T-helper 17 cell (primary cell): Measurements from ENCODE around the gene ZNF439. TPM values are rescaled to one million over a fixed set of nuclear protein-coding genes. Genes with fewer than 3 reads are reported as not detected.
A peak's percentile ranks its signal among the peaks of the same experiment; 100 is the strongest.
"Not testable (repeated sequence)": the region's sequence is repeated elsewhere in the genome, so short reads cannot be mapped to it uniquely, and the experiment has no call there.

ENCODE experiments used
- ATAC-seq: fragments of 150-1000 bp; cut with Tn5 transposase; 2 replicates; pipeline ENCODE4 v1.10.0; 2021; ENCODE audit warnings: mild to moderate bottlenecking, moderate library complexity
- DNase-seq, 3 donors: peaks; one replicate each; pipeline versions ENCODE4 v3.0.0 to v3.0.0-alpha.2; 2020 to 2021
- H3K9me3 ChIP-seq: one replicate; pipeline ENCODE4 v1.7.0; 2013; ENCODE audit warnings: low read length, mild to moderate bottlenecking; ENCODE audit not compliant: control insufficient read depth, poor library complexity, severe bottlenecking
- H3K27ac Mint-ChIP-seq: one replicate; pipeline ENCODE4 v1.8.0; 2022; ENCODE audit warnings: mild to moderate bottlenecking, moderate library complexity, mixed read lengths
- H3K27me3 Mint-ChIP-seq: one replicate; pipeline ENCODE4 v1.8.0; 2022; ENCODE audit warnings: mixed read lengths
- H3K36me3 Mint-ChIP-seq: one replicate; pipeline ENCODE4 v1.8.0; 2022; ENCODE audit warnings: low read depth, mixed read lengths
- H3K4me1 Mint-ChIP-seq: one replicate; pipeline ENCODE4 v1.8.0; 2022; ENCODE audit warnings: mild to moderate bottlenecking, mixed read lengths
- H3K4me3 Mint-ChIP-seq: one replicate; pipeline ENCODE4 v1.8.0; 2022; ENCODE audit warnings: mild to moderate bottlenecking, moderate library complexity, mixed read lengths
- total RNA-seq, 4 donors: library from RNA in 2 of 4; stranded (reverse) in 2 of 4; gene quantifications; one replicate each; pipeline ENCODE4 v1.2.3 and lab custom pipeline; 2022 to 2026

The ZNF439 gene
- 1 to 10 TPM; 4.5 to 8.4 TPM for total RNA-seq
- total RNA-seq (lab: John Stamatoyannopoulos, UW) = 5.6 to 12.1 reads per million in 2 donors

GRCh38 chr19:11848594-11849469 is at the start of gene ZNF439:
Gene ZNF439, plus strand, starts transcription at chr19:11848726. Its CDS starts 142 bp downstream, at chr19:11848868.
- Mint-ChIP-seq H3K4me3 (peak within 1 kb of the TSS; percentile 92), H3K27ac (peak within 1 kb of the TSS; percentile 49), H3K27me3 (no peaks in the 10 kb centered on the region), H3K36me3 (no peaks in the 10 kb centered on the region), H3K4me1 (peaks cover 8% of the 10 kb centered on the region)
- H3K9me3 ChIP-seq = no peaks in the 10 kb centered on the region
- peak; percentile 100 for ATAC-seq
- peak; percentile 70 to 75 (median 73) for DNase-seq

GRCh38 chr19:11806354-11807098 is 42.0 kb upstream of the ZNF439 start:
- ATAC-seq = no peak
- H3K4me1 Mint-ChIP-seq = no peaks in the 10 kb centered on the region
- H3K27ac Mint-ChIP-seq = no peak overlapping the region
- peaks cover 3% of the 10 kb centered on the region for H3K36me3 Mint-ChIP-seq
- peaks cover 16% of the 10 kb centered on the region for H3K9me3 ChIP-seq
- H3K4me3 Mint-ChIP-seq = no peak overlapping the region
- no peaks in the 10 kb centered on the region for H3K27me3 Mint-ChIP-seq
- DNase-seq = no peak

- H3K9me3 ChIP-seq = peaks cover 16% of the 10 kb centered on the region
- no peaks in the 10 kb centered on the region for H3K4me1 Mint-ChIP-seq
- H3K27ac Mint-ChIP-seq = no peak overlapping the region
- H3K27me3 Mint-ChIP-seq = no peaks in the 10 kb centered on the region
- no peak overlapping the region for H3K4me3 Mint-ChIP-seq
- DNase-seq = no peak
- H3K36me3 Mint-ChIP-seq = peaks cover 3% of the 10 kb centered on the region
- ATAC-seq = no peak
Observed at GRCh38 chr19:11807099-11807380, 41.5 kb upstream of the ZNF439 start.

GRCh38 chr19:11813703-11814028 is 34.9 kb upstream of the ZNF439 start:
- DNase-seq = no peak
- no peaks in the 10 kb centered on the region for H3K9me3 ChIP-seq
- ATAC-seq = no peak
- Mint-ChIP-seq H3K4me1 (peaks cover 12% of the 10 kb centered on the region), H3K36me3 (no peaks in the 10 kb centered on the region), H3K27ac (peak overlapping the region; percentile 88), H3K27me3 (no peaks in the 10 kb centered on the region), H3K4me3 (peak overlapping the region; percentile 92)

- H3K27me3 Mint-ChIP-seq = no peaks in the 10 kb centered on the region
- no peaks in the 10 kb centered on the region for H3K9me3 ChIP-seq
- no peaks in the 10 kb centered on the region for H3K36me3 Mint-ChIP-seq
- DNase-seq (peak; percentile 64 to 67 (median 67)), ATAC-seq (peak; percentile 99)
- peak within 1 kb of the TSS; percentile 92 for H3K4me3 Mint-ChIP-seq
- peak within 1 kb of the TSS; percentile 88 for H3K27ac Mint-ChIP-seq
- peaks cover 12% of the 10 kb centered on the region for H3K4me1 Mint-ChIP-seq
Observed at GRCh38 chr19:11814029-11814699, 34.4 kb upstream of the ZNF439 start, which contains the start of gene ZNF440. Gene ZNF440, plus strand, starts transcription at chr19:11814273. Its CDS starts 175 bp downstream, at chr19:11814448.

- Mint-ChIP-seq H3K27me3 (no peaks in the 10 kb centered on the region), H3K4me1 (peaks cover 12% of the 10 kb centered on the region), H3K27ac (peak overlapping the region; percentile 88), H3K36me3 (no peaks in the 10 kb centered on the region), H3K4me3 (peak overlapping the region; percentile 92)
- no peaks in the 10 kb centered on the region for H3K9me3 ChIP-seq
- ATAC-seq (no peak), DNase-seq (no peak)
Observed at GRCh38 chr19:11814700-11815035, 33.9 kb upstream of the ZNF439 start.

- no peak for DNase-seq
- H3K27me3 Mint-ChIP-seq = no peaks in the 10 kb centered on the region
- no peaks in the 10 kb centered on the region for H3K9me3 ChIP-seq
- H3K27ac Mint-ChIP-seq = no peak overlapping the region
- ATAC-seq = no peak
- no peak overlapping the region for H3K4me3 Mint-ChIP-seq
- no peaks in the 10 kb centered on the region for H3K4me1 Mint-ChIP-seq
- peaks cover 4% of the 10 kb centered on the region for H3K36me3 Mint-ChIP-seq
Observed at GRCh38 chr19:11821474-11822109, 26.9 kb upstream of the ZNF439 start.

- H3K9me3 ChIP-seq = peaks cover 44% of the 10 kb centered on the region
- not testable (repeated sequence) for ATAC-seq, H3K27me3 Mint-ChIP-seq, H3K4me3 Mint-ChIP-seq, H3K27ac Mint-ChIP-seq, H3K4me1 Mint-ChIP-seq, H3K36me3 Mint-ChIP-seq, DNase-seq
Observed at GRCh38 chr19:11828957-11829876, 19.3 kb upstream of the ZNF439 start.

GRCh38 chr19:11832253-11832912 is 16.1 kb upstream of the ZNF439 start:
- DNase-seq (no peak), ATAC-seq (no peak)
- H3K9me3 ChIP-seq = peaks cover 41% of the 10 kb centered on the region
- Mint-ChIP-seq H3K27ac (no peak overlapping the region), H3K27me3 (no peaks in the 10 kb centered on the region), H3K4me1 (no peaks in the 10 kb centered on the region), H3K4me3 (no peak overlapping the region), H3K36me3 (peaks cover 2% of the 10 kb centered on the region)

GRCh38 chr19:11833541-11833940 is 15.0 kb upstream of the ZNF439 start:
- peaks cover 41% of the 10 kb centered on the region for H3K9me3 ChIP-seq
- no peaks in the 10 kb centered on the region for H3K4me1 Mint-ChIP-seq
- DNase-seq (no peak), ATAC-seq (no peak)
- H3K27ac Mint-ChIP-seq = no peak overlapping the region
- H3K27me3 Mint-ChIP-seq = no peaks in the 10 kb centered on the region
- no peak overlapping the region for H3K4me3 Mint-ChIP-seq
- peaks cover 2% of the 10 kb centered on the region for H3K36me3 Mint-ChIP-seq

GRCh38 chr19:11835626-11836066 is 12.9 kb upstream of the ZNF439 start:
- H3K9me3 ChIP-seq = peaks cover 34% of the 10 kb centered on the region
- H3K27me3 Mint-ChIP-seq, H3K4me3 Mint-ChIP-seq, ATAC-seq, H3K4me1 Mint-ChIP-seq, H3K27ac Mint-ChIP-seq, DNase-seq, H3K36me3 Mint-ChIP-seq: not testable (repeated sequence)

- no peak for ATAC-seq
- Mint-ChIP-seq H3K36me3 (no peaks in the 10 kb centered on the region), H3K27me3 (no peaks in the 10 kb centered on the region), H3K27ac (no peak overlapping the region), H3K4me1 (peaks cover 4% of the 10 kb centered on the region), H3K4me3 (no peak overlapping the region)
- H3K9me3 ChIP-seq = no peaks in the 10 kb centered on the region
- DNase-seq = no peak
Observed at GRCh38 chr19:11843722-11844121, 4.8 kb upstream of the ZNF439 start.
